Erythroblast (primary cell): ENCODE data around the gene CRY1.

Source experiments
- DNase-seq, 2 experiments: peaks; one replicate each; lab custom pipeline; 2025; lab: John Stamatoyannopoulos, UW
- GATA1 ChIP-seq: IDR thresholded peaks from 2 replicates; pipeline ENCODE4 v1.6.1; 2011; ENCODE audit warnings: low read depth, mild to moderate bottlenecking, control low read depth, low read length, moderate library complexity
- POLR2A ChIP-seq: IDR thresholded peaks from 2 replicates; pipeline ENCODE4 v1.6.1; 2011; ENCODE audit warnings: mild to moderate bottlenecking, low read length

The CRY1 gene

DNA sequence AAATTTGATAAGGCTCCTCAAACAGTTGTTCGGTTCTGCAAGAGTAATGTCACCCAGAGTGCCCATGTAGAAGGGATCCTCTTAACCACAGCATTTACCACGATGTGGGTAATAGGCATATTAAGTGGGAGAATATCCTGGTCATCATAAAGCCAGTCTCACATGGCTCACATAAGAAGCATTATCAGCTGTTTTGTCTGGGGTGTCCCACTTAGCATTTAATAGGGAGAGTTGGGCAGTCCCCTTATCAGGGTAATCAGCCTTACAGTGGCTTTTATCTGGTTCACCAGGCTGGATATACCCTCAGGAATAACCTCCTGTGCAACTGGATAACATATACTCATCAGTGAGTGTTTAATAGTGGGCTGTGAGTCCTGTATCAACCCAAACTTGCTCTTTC, 150.6 kb downstream of the CRY1 start:
- DNase-seq = peak; percentile 62 to 90
- TF ChIP-seq GATA1 (no peak), POLR2A (no peak)

DNA sequence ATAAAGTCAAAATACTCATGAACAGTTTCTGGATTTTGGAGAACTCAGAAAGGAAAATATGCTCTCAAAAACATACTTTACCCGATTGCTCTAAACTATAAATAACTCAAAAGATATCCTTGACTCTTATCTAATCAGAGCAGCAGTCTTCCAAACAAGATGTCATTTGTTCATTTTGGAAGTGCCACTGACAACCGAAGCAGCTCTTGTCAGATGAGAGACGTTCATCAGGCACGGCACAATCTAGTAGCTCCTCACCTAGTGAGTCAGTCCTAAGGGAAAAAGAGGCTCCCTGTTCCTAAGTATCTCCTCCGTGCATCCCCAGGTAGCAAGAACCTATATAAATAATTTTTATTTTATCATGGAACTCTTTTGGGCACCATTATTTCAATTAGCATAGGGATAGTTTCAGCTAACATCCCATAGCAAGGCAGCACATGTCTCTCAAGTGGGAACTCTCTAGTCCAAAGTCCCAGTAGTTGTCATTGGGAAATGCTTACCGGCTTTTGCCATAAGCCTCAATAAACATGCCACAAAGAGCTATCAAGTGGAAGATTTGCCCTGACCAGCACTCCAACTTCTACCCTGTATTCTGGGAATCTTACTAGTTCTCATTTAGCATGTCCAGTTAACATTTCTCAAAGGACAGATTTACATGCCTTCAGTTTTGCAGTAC, 151.7 kb downstream of the CRY1 start:
- no peak for TF ChIP-seq POLR2A
- no peak for TF ChIP-seq GATA1
- DNase-seq = peak; percentile 57 to 86
